CD14-positive monocyte (primary cell): ENCODE measurements around the gene ORAI1. TPM values are rescaled to one million over a fixed set of nuclear protein-coding genes. Genes with fewer than 3 reads are reported as not detected.

ENCODE experiments used
- DNase-seq, 3 donors: peaks; one replicate each; pipeline ENCODE4 v3.0.0-alpha.2; 2011 to 2022
- H2AFZ ChIP-seq: 2 replicates; pipeline ENCODE4 v1.6.0; 2012; ENCODE audit warnings: mild to moderate bottlenecking, low read depth, low read length, inconsistent platforms; ENCODE audit not compliant: insufficient read depth, poor library complexity, severe bottlenecking
- H3K27ac ChIP-seq, 2 donors: 1 replicate in 1 of 2; 2 replicates in 1 of 2; pipeline ENCODE4 v1.5.1; 2012 to 2013; ENCODE audit warnings: low read length in 2 of 2, control low read depth in 1 of 2, inconsistent platforms in 1 of 2, low read depth in 1 of 2, mild to moderate bottlenecking in 1 of 2
- H3K27me3 ChIP-seq, 2 donors: one replicate each; pipeline versions ENCODE4 v1.6.0 to v1.6.1; 2011 to 2013; ENCODE audit warnings: low read length in 2 of 2; ENCODE audit not compliant: control insufficient read depth in 2 of 2, insufficient read depth in 2 of 2
- H3K36me3 ChIP-seq, 2 donors: replicated peaks in 1 of 2; 1 replicate in 1 of 2; 2 replicates in 1 of 2; pipeline versions ENCODE4 v1.5.1 to v1.6.1; 2012 to 2013; ENCODE audit warnings: low read length in 2 of 2, control low read depth in 1 of 2, inconsistent platforms in 1 of 2, mild to moderate bottlenecking in 1 of 2; ENCODE audit not compliant: insufficient read depth in 2 of 2, control insufficient read depth in 1 of 2
- H3K4me1 ChIP-seq, 2 donors: 1 replicate in 1 of 2; 2 replicates in 1 of 2; pipeline versions ENCODE4 v1.5.1 to v1.6.1; 2012 to 2013; ENCODE audit warnings: low read length in 2 of 2, control low read depth in 1 of 2, inconsistent platforms in 1 of 2, mild to moderate bottlenecking in 1 of 2, moderate library complexity in 1 of 2; ENCODE audit not compliant: insufficient read depth in 2 of 2, control insufficient read depth in 1 of 2
- H3K4me2 ChIP-seq: replicated peaks from 2 replicates; pipeline ENCODE3; 2012; ENCODE audit warnings: low read length, moderate library complexity, mild to moderate bottlenecking; ENCODE audit not compliant: poor library complexity, severe bottlenecking; ENCODE audit errors: extremely low read depth
- H3K4me3 ChIP-seq, 3 experiments: fragments of 200-600 bp in 1 of 3; sonication (generic) in 1 of 3; replicated peaks in 1 of 3; 1 replicate in 2 of 3; 2 replicates in 1 of 3; pipeline ENCODE4 v1.5.1; 2011 to 2013; ENCODE audit warnings: low read length in 3 of 3, mild to moderate bottlenecking in 3 of 3, control low read depth in 2 of 3, low read depth in 2 of 3, inconsistent platforms in 1 of 3, moderate library complexity in 1 of 3
- H3K79me2 ChIP-seq: 2 replicates; pipeline ENCODE4 v1.6.0; 2012; ENCODE audit warnings: mild to moderate bottlenecking, control low read depth, inconsistent platforms, low read length, moderate library complexity; ENCODE audit not compliant: insufficient read depth
- H3K9ac ChIP-seq: 2 replicates; pipeline ENCODE4 v1.6.0; 2017; ENCODE audit warnings: low read length, mild to moderate bottlenecking; ENCODE audit not compliant: insufficient read depth, poor library complexity, severe bottlenecking
- H3K9me3 ChIP-seq, 2 donors: replicated peaks in 1 of 2; 1 replicate in 1 of 2; 2 replicates in 1 of 2; pipeline versions ENCODE4 v1.5.1 to v1.6.1; 2012 to 2013; ENCODE audit warnings: low read length in 2 of 2, control low read depth in 1 of 2; ENCODE audit not compliant: control insufficient read depth in 1 of 2, insufficient read depth in 1 of 2
- H4K20me1 ChIP-seq: 2 replicates; pipeline ENCODE4 v1.6.0; 2012; ENCODE audit warnings: mild to moderate bottlenecking, low read length, control low read depth, moderate library complexity; ENCODE audit not compliant: insufficient read depth
- H3K27ac Mint-ChIP-seq, 7 donors: one replicate each; pipeline ENCODE4 v1.8.0; 2020; ENCODE audit warnings: mild to moderate bottlenecking in 7 of 7, mixed read lengths in 7 of 7, moderate library complexity in 6 of 7, inconsistent platforms in 2 of 7
- H3K27me3 Mint-ChIP-seq, 3 donors: one replicate each; pipeline ENCODE4 v1.8.0; 2021 to 2022; ENCODE audit warnings: low read depth in 3 of 3, mild to moderate bottlenecking in 3 of 3, mixed read lengths in 3 of 3, moderate library complexity in 3 of 3, inconsistent platforms in 1 of 3
- H3K36me3 Mint-ChIP-seq, 2 donors: one replicate each; pipeline ENCODE4 v1.8.0; 2020; ENCODE audit warnings: mixed read lengths in 2 of 2, inconsistent platforms in 1 of 2, mild to moderate bottlenecking in 1 of 2
- H3K4me1 Mint-ChIP-seq: one replicate; pipeline ENCODE4 v1.8.0; 2020; ENCODE audit warnings: mild to moderate bottlenecking, mixed read lengths
- H3K4me3 Mint-ChIP-seq, 2 donors: one replicate each; pipeline ENCODE4 v1.8.0; 2020; ENCODE audit warnings: mild to moderate bottlenecking in 2 of 2, mixed read lengths in 2 of 2, moderate library complexity in 1 of 2
- H3K9me3 Mint-ChIP-seq, 7 donors: one replicate each; pipeline ENCODE4 v1.8.0; 2020 to 2022; ENCODE audit warnings: mixed read lengths in 7 of 7, mild to moderate bottlenecking in 6 of 7, moderate library complexity in 6 of 7, inconsistent platforms in 2 of 7
- CTCF ChIP-seq: fragments of 200-600 bp; IDR thresholded peaks from one replicate; pipeline ENCODE4 v1.8.0; 2022; ENCODE audit warnings: antibody characterized with exemption, mild to moderate bottlenecking
- WGBS: methylation state at CpG from one replicate; pipeline ENCODE4 v1.1.5; 2013; ENCODE audit warnings: missing lambda C conversion rate; ENCODE audit not compliant: insufficient coverage; 5-methylcytosine and 5-hydroxymethylcytosine counted together
- intact Hi-C, 2 donors: fragments of 100-400 bp; cut with micrococcal nuclease; formaldehyde crosslinking; loops; one replicate each; pipeline versions ENCODE4 v1.15.0 to v1.15.1; 2023
- polyA plus RNA-seq, 3 donors: library from polyadenylated mRNA; depleted of rRNA in 1 of 3; unstranded in 2 of 3; stranded (reverse) in 1 of 3; fragments of 300-500 nt in 2 of 3; fragments of >200 nt in 1 of 3; fragmentation: Illumina TruSeq in 2 of 3; gene quantifications; 1 replicate in 2 of 3; 2 replicates in 1 of 3; pipeline ENCODE4 v1.2.3, GENCODE V29; 2012 to 2021

The ORAI1 gene
- polyA plus RNA-seq, 3 donors: 36.4 to 77.9 (median 54.6) TPM

GRCh38 chr12:121595520-121595919, 30.8 kb upstream of the ORAI1 start:
- H3K36me3 Mint-ChIP-seq: no peaks in the 10 kb centered on the region
- peaks cover 2 to 8% (median 3%) of the 10 kb centered on the region in 3 donors for H3K27me3 Mint-ChIP-seq
- Histone ChIP-seq H3K9me3 (no peaks in the 10 kb centered on the region), H4K20me1 (no peaks in the 10 kb centered on the region), H3K9ac (no peak overlapping the region), H2AFZ (no peak overlapping the region), H3K79me2 (no peaks in the 10 kb centered on the region), H3K4me1 (peaks cover 5% of the 10 kb centered on the region in 2 donors), H3K4me2 (no peak overlapping the region), H3K36me3 (no peaks in the 10 kb centered on the region), H3K4me3 (no peak overlapping the region), H3K27me3 (no peaks in the 10 kb centered on the region), H3K27ac (no peak overlapping the region)
- no peak for DNase-seq
- H3K9me3 Mint-ChIP-seq: no peaks in the 10 kb centered on the region
- no peak for TF ChIP-seq CTCF
- intact Hi-C loops: no loop called here
- peaks cover 6% of the 10 kb centered on the region for H3K4me1 Mint-ChIP-seq
- H3K4me3 Mint-ChIP-seq: no peak overlapping the region
- 97% methylated on average over 9 of the region's 12 CpGs for WGBS
- H3K27ac Mint-ChIP-seq: no peak overlapping the region

- Histone ChIP-seq H2AFZ (no peak overlapping the region), H3K9ac (no peak overlapping the region), H3K27me3 (no peaks in the 10 kb centered on the region), H3K4me2 (no peak overlapping the region), H3K4me1 (no peaks in the 10 kb centered on the region), H3K79me2 (no peaks in the 10 kb centered on the region), H3K9me3 (no peaks in the 10 kb centered on the region), H3K36me3 (no peaks in the 10 kb centered on the region), H3K27ac (no peak overlapping the region), H3K4me3 (no peak overlapping the region), H4K20me1 (no peaks in the 10 kb centered on the region)
- 100% methylated on average over 1 of the region's 5 CpGs for WGBS
- no peak for TF ChIP-seq CTCF
- no peaks in the 10 kb centered on the region for H3K36me3 Mint-ChIP-seq
- no peak overlapping the region for H3K4me3 Mint-ChIP-seq
- intact Hi-C loops: no loop called here
- H3K4me1 Mint-ChIP-seq: no peaks in the 10 kb centered on the region
- peaks cover 0 to 8% (median 3%) of the 10 kb centered on the region in 3 donors for H3K27me3 Mint-ChIP-seq
- DNase-seq: no peak
- no peak overlapping the region for H3K27ac Mint-ChIP-seq
- no peaks in the 10 kb centered on the region for H3K9me3 Mint-ChIP-seq
Measured at GRCh38 chr12:121596526-121596925, 29.8 kb upstream of the ORAI1 start.
